ENCODE data around the gene FERMT2.

DNA sequence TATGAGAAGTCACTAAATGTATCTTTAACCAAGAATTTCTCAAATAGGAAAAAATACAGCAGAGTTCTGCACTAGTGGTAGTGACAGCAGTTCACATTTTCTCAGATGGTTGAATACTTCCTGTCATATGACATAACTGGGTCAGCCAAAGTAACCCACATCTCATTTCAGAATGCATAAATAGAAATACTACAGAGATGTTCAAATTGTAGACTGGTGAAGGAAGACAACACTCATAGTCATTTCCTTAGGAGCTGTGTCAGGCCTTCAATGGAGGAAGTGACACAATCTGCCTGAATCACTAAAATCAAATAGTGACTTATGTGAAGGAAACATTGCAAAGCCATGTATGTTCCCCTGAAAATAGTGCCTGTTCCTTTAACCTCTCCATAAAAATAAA is 32.4 kb downstream of the FERMT2 start:
- TF ChIP-seq, protein P1, sequence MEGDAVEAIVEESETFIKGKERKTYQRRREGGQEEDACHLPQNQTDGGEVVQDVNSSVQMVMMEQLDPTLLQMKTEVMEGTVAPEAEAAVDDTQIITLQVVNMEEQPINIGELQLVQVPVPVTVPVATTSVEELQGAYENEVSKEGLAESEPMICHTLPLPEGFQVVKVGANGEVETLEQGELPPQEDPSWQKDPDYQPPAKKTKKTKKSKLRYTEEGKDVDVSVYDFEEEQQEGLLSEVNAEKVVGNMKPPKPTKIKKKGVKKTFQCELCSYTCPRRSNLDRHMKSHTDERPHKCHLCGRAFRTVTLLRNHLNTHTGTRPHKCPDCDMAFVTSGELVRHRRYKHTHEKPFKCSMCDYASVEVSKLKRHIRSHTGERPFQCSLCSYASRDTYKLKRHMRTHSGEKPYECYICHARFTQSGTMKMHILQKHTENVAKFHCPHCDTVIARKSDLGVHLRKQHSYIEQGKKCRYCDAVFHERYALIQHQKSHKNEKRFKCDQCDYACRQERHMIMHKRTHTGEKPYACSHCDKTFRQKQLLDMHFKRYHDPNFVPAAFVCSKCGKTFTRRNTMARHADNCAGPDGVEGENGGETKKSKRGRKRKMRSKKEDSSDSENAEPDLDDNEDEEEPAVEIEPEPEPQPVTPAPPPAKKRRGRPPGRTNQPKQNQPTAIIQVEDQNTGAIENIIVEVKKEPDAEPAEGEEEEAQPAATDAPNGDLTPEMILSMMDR (conservative IDR thresholded peaks at IDR 0.05; ENCODE audit: low read length), result no peak
- no peak for TF ChIP-seq EZH2phosphoT487 (IDR thresholded peaks at IDR 0.05; ENCODE audit: borderline replicate concordance)
